ENCODE results near the gene ARID4B. TPM values are rescaled to one million over a fixed set of nuclear protein-coding genes. Genes with fewer than 3 reads are reported as not detected.
"Not testable (repeated sequence)": the region's sequence is repeated elsewhere in the genome, so short reads cannot be mapped to it uniquely, and the experiment has no call there.

Gene ARID4B
- total RNA-seq, 6 experiments from 2014 or later, result 19.4 to 22.8 (median 20.5) TPM

- no peak for DNase-seq
Observed at GRCh38 chr1:235221653-235222375, 106.2 kb downstream of the ARID4B start.

GRCh38 chr1:235215453-235215852 is 112.5 kb downstream of the ARID4B start:
- Mint-ChIP-seq H3K9me3 (no peaks in the 10 kb centered on the region), H3K36me3 (ENCODE audit: low read depth) (peaks cover 3% of the 10 kb centered on the region; the same call in 1 of the 2 replicates), H3K4me3 (no peak overlapping the region), H3K4me1 (ENCODE audit: low read depth) (peaks cover 9% of the 10 kb centered on the region; the same call in 1 of the 2 replicates), H3K27ac (no peak overlapping the region), H3K27me3 (ENCODE audit: insufficient read depth) (no peaks in the 10 kb centered on the region; the same call in 1 of the 2 replicates)
- DNase-seq, result no peak
- TF ChIP-seq CTCF (IDR thresholded peaks at IDR 0.05), result no peak

More at GRCh38 chr1:235221653-235222375, 106.2 kb downstream of the ARID4B start:
- Mint-ChIP-seq H3K36me3 (ENCODE audit: low read depth) (peaks cover 5% of the 10 kb centered on the region), H3K4me3 (no peak overlapping the region), H3K27me3 (ENCODE audit: insufficient read depth) (no peaks in the 10 kb centered on the region), H3K27ac (no peak overlapping the region), H3K4me1 (ENCODE audit: low read depth) (peaks cover 6% of the 10 kb centered on the region), H3K9me3 (no peaks in the 10 kb centered on the region)
- no peak for TF ChIP-seq CTCF (IDR thresholded peaks at IDR 0.05)

GRCh38 chr1:235214962-235215361 is 113.0 kb downstream of the ARID4B start:
- not testable (repeated sequence) for H3K4me3 Mint-ChIP-seq; H3K9me3 Mint-ChIP-seq; H3K36me3 Mint-ChIP-seq (ENCODE audit: low read depth); H3K4me1 Mint-ChIP-seq (ENCODE audit: low read depth); DNase-seq; H3K27me3 Mint-ChIP-seq (ENCODE audit: insufficient read depth); H3K27ac Mint-ChIP-seq

GRCh38 chr1:235213752-235214151 is 114.2 kb downstream of the ARID4B start:
- H3K4me1 Mint-ChIP-seq (ENCODE audit: low read depth), result peaks cover 10% of the 10 kb centered on the region; the same call in 1 of the 2 replicates
- DNase-seq, result no peak
- no peaks in the 10 kb centered on the region for H3K36me3 Mint-ChIP-seq (ENCODE audit: low read depth)
- no peak overlapping the region for H3K27ac Mint-ChIP-seq
- H3K9me3 Mint-ChIP-seq, result no peaks in the 10 kb centered on the region
- no peak overlapping the region for H3K4me3 Mint-ChIP-seq
- TF ChIP-seq CTCF (IDR thresholded peaks at IDR 0.05), result no peak
- no peaks in the 10 kb centered on the region; the same call in 1 of the 2 replicates for H3K27me3 Mint-ChIP-seq (ENCODE audit: insufficient read depth)

GRCh38 chr1:235211517-235211916 is 116.5 kb downstream of the ARID4B start:
- peaks cover 6% of the 10 kb centered on the region for H3K36me3 Mint-ChIP-seq (ENCODE audit: low read depth)
- DNase-seq, result no peak
- H3K9me3 Mint-ChIP-seq, result no peaks in the 10 kb centered on the region
- H3K4me1 Mint-ChIP-seq (ENCODE audit: low read depth), result peaks cover 18% of the 10 kb centered on the region
- no peak for TF ChIP-seq CTCF (IDR thresholded peaks at IDR 0.05)
- no peaks in the 10 kb centered on the region; the same call in 1 of the 2 replicates for H3K27me3 Mint-ChIP-seq (ENCODE audit: insufficient read depth)
- no peak overlapping the region for H3K27ac Mint-ChIP-seq
- no peak overlapping the region for H3K4me3 Mint-ChIP-seq

GRCh38 chr1:235207209-235207565 is 120.8 kb downstream of the ARID4B start:
- Mint-ChIP-seq H3K4me1 (ENCODE audit: low read depth) (peaks cover 19% of the 10 kb centered on the region), H3K27ac (peak overlapping the region; percentile 22; the same call in 1 of the 2 replicates), H3K9me3 (no peaks in the 10 kb centered on the region), H3K36me3 (ENCODE audit: low read depth) (peaks cover 15% of the 10 kb centered on the region), H3K4me3 (no peak overlapping the region), H3K27me3 (ENCODE audit: insufficient read depth) (no peaks in the 10 kb centered on the region; the same call in none of the 2 replicates)
- TF ChIP-seq CTCF (IDR thresholded peaks at IDR 0.05), result no peak
- no peak for DNase-seq

Data from HFFc6 (cell line).